MM.1S (cell line): ENCODE results near the gene ANXA6.

Source experiments
- DNase-seq: peaks from one replicate; pipeline ENCODE4 v3.0.0-alpha.2; 2015
- H2AFZ ChIP-seq: fragments of 300-600 bp; sonication (generic); 2 replicates; pipeline ENCODE4 v1.6.0; 2016; ENCODE audit warnings: antibody characterized with exemption, low read length
- H3F3A ChIP-seq: fragments of 300-600 bp; sonication (generic); 2 replicates; pipeline ENCODE4 v1.6.1; 2016; ENCODE audit warnings: mild to moderate bottlenecking, antibody characterized with exemption, low read length, moderate library complexity, mixed read lengths; ENCODE audit not compliant: insufficient read depth
- H3K27ac ChIP-seq: fragments of 300-600 bp; sonication (generic); 2 replicates; pipeline ENCODE4 v1.5.1; 2016; ENCODE audit warnings: mild to moderate bottlenecking, low read length
- H3K27me3 ChIP-seq: fragments of 300-600 bp; sonication (generic); replicated peaks from 2 replicates; pipeline ENCODE4 v1.6.0; 2016; ENCODE audit warnings: low read length; ENCODE audit not compliant: insufficient read depth
- H3K36me3 ChIP-seq: fragments of 300-600 bp; sonication (generic); replicated peaks from 2 replicates; pipeline ENCODE4 v1.6.1; 2016; ENCODE audit warnings: mild to moderate bottlenecking, low read length, mixed read lengths; ENCODE audit not compliant: insufficient read depth
- H3K4me1 ChIP-seq: fragments of 300-600 bp; sonication (generic); 2 replicates; pipeline ENCODE4 v1.6.1; 2016; ENCODE audit warnings: low read length, mixed read lengths
- H3K4me2 ChIP-seq: fragments of 300-600 bp; sonication (generic); 2 replicates; pipeline ENCODE4 v1.6.0; 2016; ENCODE audit warnings: low read depth, low read length
- H3K4me3 ChIP-seq: fragments of 300-600 bp; sonication (generic); 2 replicates; pipeline ENCODE4 v1.5.1; 2016; ENCODE audit warnings: low read length, mixed read lengths
- H3K79me2 ChIP-seq: fragments of 300-600 bp; sonication (generic); 2 replicates; pipeline ENCODE4 v1.6.1; 2016; ENCODE audit warnings: mixed run types, low read length, mixed read lengths
- H3K9ac ChIP-seq: fragments of 300-600 bp; sonication (generic); 2 replicates; pipeline ENCODE4 v1.6.1; 2016; ENCODE audit warnings: low read length, mixed read lengths
- H3K9me2 ChIP-seq: fragments of 300-600 bp; sonication (generic); replicated peaks from 2 replicates; pipeline ENCODE4 v1.6.1; 2016; ENCODE audit warnings: mild to moderate bottlenecking, low read length, mixed read lengths; ENCODE audit not compliant: insufficient read depth
- H3K9me3 ChIP-seq: fragments of 300-600 bp; sonication (generic); replicated peaks from 2 replicates; pipeline ENCODE4 v1.6.1; 2016; ENCODE audit warnings: mild to moderate bottlenecking, low read length, mixed read lengths; ENCODE audit not compliant: insufficient read depth
- H4K20me1 ChIP-seq: fragments of 300-600 bp; sonication (generic); 2 replicates; pipeline ENCODE4 v1.6.1; 2016; ENCODE audit warnings: mild to moderate bottlenecking, low read length, moderate library complexity, mixed read lengths; ENCODE audit not compliant: insufficient read depth
- CTCF ChIP-seq: fragments of 300-600 bp; sonication (generic); IDR thresholded peaks from 2 replicates; pipeline ENCODE4 v1.5.1; 2016; ENCODE audit warnings: antibody characterized with exemption, low read length, mixed read lengths
- EZH2 ChIP-seq: fragments of 300-600 bp; sonication (generic); optimal IDR thresholded peaks from 2 replicates; pipeline ENCODE3; 2017; ENCODE audit warnings: low read depth, mild to moderate bottlenecking, antibody characterized with exemption, low read length, mixed read lengths
- EZH2phosphoT487 ChIP-seq: fragments of 300-600 bp; sonication (generic); IDR thresholded peaks from 2 replicates; pipeline ENCODE4 v1.6.1; 2018; ENCODE audit warnings: antibody characterized with exemption, low read length

ANXA6 gene

DNA sequence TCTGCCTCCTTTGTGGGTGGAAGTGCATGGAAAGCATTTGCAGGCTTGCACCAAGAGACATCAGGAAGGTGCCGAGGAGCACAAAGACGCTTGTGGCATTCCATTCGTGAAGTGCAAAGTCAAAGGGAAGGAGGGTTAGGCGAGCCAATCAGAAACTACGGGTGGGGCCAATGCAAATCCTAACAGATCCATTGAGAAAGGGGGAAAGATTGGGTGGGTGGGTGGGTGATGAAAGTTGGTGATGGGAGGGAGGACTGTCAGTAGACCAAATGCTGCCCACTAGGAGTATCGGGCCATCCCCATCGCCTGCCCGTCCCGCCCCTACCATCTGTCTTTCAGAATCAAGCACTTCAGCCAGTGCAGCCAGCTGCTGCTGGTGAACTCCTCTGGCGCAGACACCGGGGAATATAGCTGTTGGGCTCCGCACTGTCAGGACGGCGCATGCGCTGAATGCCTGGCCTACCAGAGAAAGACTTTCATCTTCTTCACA is 17.1 kb upstream of the ANXA6 start:
- no peak for TF ChIP-seq EZH2phosphoT487
- Histone ChIP-seq H2AFZ (no peak overlapping the region), H3K79me2 (no peaks in the 10 kb centered on the region), H4K20me1 (no peaks in the 10 kb centered on the region), H3K4me2 (no peak overlapping the region), H3K27me3 (no peaks in the 10 kb centered on the region), H3K4me1 (no peaks in the 10 kb centered on the region), H3K9ac (no peak overlapping the region), H3K27ac (no peak overlapping the region), H3K36me3 (no peaks in the 10 kb centered on the region), H3F3A (no peaks in the 10 kb centered on the region), H3K9me3 (no peaks in the 10 kb centered on the region), H3K4me3 (no peak overlapping the region), H3K9me2 (no peaks in the 10 kb centered on the region)
- no peak for DNase-seq

DNA sequence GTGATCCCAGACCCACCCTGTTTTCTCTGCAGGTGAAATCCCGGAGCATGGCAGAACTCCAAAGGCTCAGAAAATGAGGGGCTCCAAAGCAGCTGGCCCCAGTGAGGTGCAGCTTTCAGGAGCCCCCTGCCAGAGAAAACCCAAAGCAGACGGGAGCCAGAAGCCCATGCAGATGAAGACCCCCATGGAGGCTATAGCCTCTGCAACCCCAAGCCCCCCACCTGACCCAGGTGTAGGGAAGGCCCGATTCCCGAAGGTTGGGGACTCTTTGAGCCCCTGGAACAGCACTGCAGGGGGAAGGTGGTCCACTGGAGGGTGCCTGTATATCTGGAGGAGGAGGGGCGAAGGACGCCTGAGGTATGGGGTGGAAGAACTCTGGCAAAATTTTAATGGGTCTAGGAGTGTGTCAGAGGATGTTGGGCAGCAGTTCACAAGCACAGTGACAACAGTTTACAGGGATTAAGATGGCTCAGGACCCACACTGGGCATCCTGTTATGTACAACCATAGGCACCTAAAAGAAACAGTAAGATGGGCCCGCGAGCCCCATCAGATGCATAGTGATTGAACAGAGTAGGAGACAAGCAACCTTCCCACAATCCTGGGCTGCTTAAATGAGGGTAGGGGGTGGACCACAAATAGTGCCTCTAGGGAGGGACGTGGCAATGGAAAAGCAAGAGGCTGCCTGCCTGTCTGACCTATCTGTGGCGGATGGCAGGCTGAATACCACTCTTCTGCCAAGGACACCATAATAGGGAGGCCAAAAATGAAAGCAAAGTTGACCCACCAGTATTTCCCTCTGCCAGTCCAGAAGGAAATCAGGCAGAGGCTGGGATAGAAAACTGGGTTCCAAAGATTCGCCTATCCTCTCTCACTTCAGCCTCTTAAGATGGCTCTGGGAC is 16.4 kb upstream of the ANXA6 start:
- Histone ChIP-seq H3K27me3 (no peaks in the 10 kb centered on the region), H3K36me3 (no peaks in the 10 kb centered on the region), H3K9ac (no peak overlapping the region), H3K79me2 (no peaks in the 10 kb centered on the region), H3K4me3 (no peak overlapping the region), H3K27ac (no peak overlapping the region), H2AFZ (no peak overlapping the region), H3K4me1 (no peaks in the 10 kb centered on the region), H3K4me2 (no peak overlapping the region), H4K20me1 (no peaks in the 10 kb centered on the region), H3K9me2 (no peaks in the 10 kb centered on the region), H3K9me3 (no peaks in the 10 kb centered on the region), H3F3A (no peaks in the 10 kb centered on the region)
- DNase-seq, result no peak
- TF ChIP-seq EZH2, result no peak
- TF ChIP-seq CTCF, result no peak
- no peak for TF ChIP-seq EZH2phosphoT487

GRCh38 chr5:151171529-151171928 is 13.9 kb upstream of the ANXA6 start:
- no peaks in the 10 kb centered on the region for H3K4me1 ChIP-seq
- H3K27ac ChIP-seq, result no peak overlapping the region
- H3K27me3 ChIP-seq, result no peaks in the 10 kb centered on the region
- H3K4me3 ChIP-seq, result no peak overlapping the region
- H3K9me2 ChIP-seq, result no peaks in the 10 kb centered on the region
- no peak overlapping the region for H2AFZ ChIP-seq
- H3K36me3 ChIP-seq, result no peaks in the 10 kb centered on the region
- H3K79me2 ChIP-seq, result no peaks in the 10 kb centered on the region
- DNase-seq, result no peak
- H3K9ac ChIP-seq, result no peak overlapping the region
- no peaks in the 10 kb centered on the region for H3F3A ChIP-seq
- no peaks in the 10 kb centered on the region for H3K9me3 ChIP-seq
- TF ChIP-seq EZH2phosphoT487 (no peak), EZH2 (no peak), CTCF (no peak)
- H3K4me2 ChIP-seq, result no peak overlapping the region
- H4K20me1 ChIP-seq, result no peaks in the 10 kb centered on the region
